ENCODE data around the gene SAMM50. TPM values are rescaled to one million over a fixed set of nuclear protein-coding genes. Genes with fewer than 3 reads are reported as not detected.

SAMM50 gene
- total and polyA plus RNA-seq, 4 donors = 19.2 to 30.1 (median 26.0) TPM

GRCh38 chr22:43921370-43921769 is 33.9 kb upstream of the SAMM50 start:
- Histone ChIP-seq H3K9me3 (ENCODE audit: control insufficient read depth in 4 of 4, low read length in 3 of 4) (no peaks in the 10 kb centered on the region), H3K4me1 (ENCODE audit: control insufficient read depth in 4 of 4, insufficient read depth in 4 of 4, low read length in 3 of 4) (peaks cover 6 to 37% (median 18%) of the 10 kb centered on the region in 4 donors), H3K36me3 (ENCODE audit: control insufficient read depth in 4 of 4, insufficient read depth in 3 of 4, low read depth in 1 of 4, low read length in 3 of 4) (no peaks in the 10 kb centered on the region), H3K27me3 (ENCODE audit: control insufficient read depth in 4 of 4, insufficient read depth in 4 of 4, low read length in 3 of 4) (no peaks in the 10 kb centered on the region), H3K4me3 (ENCODE audit: low read depth in 1 of 3, low read length in 3 of 3) (no peak overlapping the region), H3K27ac (ENCODE audit: low read depth in 1 of 2, low read length in 2 of 2) (peak overlapping the region in 1 of 2 donors; percentile 48), H3K9ac (ENCODE audit: low read depth in 1 of 2, low read length in 2 of 2) (no peak overlapping the region)
- no peak for DNase-seq (ENCODE audit: low spot score)
- 60% methylated on average over 4 of the region's 4 CpGs for WGBS
- peak in 1 of 2 donors; percentile 6 for TF ChIP-seq RXRA (IDR thresholded peaks at IDR 0.05)
- TF ChIP-seq JUND (IDR thresholded peaks at IDR 0.05) = peak in 1 of 2 donors; percentile 20
- TF ChIP-seq REST (IDR thresholded peaks at IDR 0.05) = no peak

GRCh38 chr22:43922123-43922522 is 33.1 kb upstream of the SAMM50 start:
- 86% methylated on average over 3 of the region's 3 CpGs for WGBS
- no peaks in the 10 kb centered on the region for H3K27me3 ChIP-seq (ENCODE audit: control insufficient read depth in 4 of 4, insufficient read depth in 4 of 4, low read length in 3 of 4)
- DNase-seq (ENCODE audit: low spot score) = no peak

More at GRCh38 chr22:43922123-43922522, 33.1 kb upstream of the SAMM50 start:
- Histone ChIP-seq H3K4me3 (ENCODE audit: low read depth in 1 of 3, low read length in 3 of 3) (no peak overlapping the region), H3K9ac (ENCODE audit: low read depth in 1 of 2, low read length in 2 of 2) (no peak overlapping the region), H3K36me3 (ENCODE audit: control insufficient read depth in 4 of 4, insufficient read depth in 3 of 4, low read depth in 1 of 4, low read length in 3 of 4) (peaks cover 0 to 3% (median 0%) of the 10 kb centered on the region in 4 donors), H3K27ac (ENCODE audit: low read depth in 1 of 2, low read length in 2 of 2) (no peak overlapping the region), H3K9me3 (ENCODE audit: control insufficient read depth in 4 of 4, low read length in 3 of 4) (no peaks in the 10 kb centered on the region), H3K4me1 (ENCODE audit: control insufficient read depth in 4 of 4, insufficient read depth in 4 of 4, low read length in 3 of 4) (peaks cover 8 to 44% (median 25%) of the 10 kb centered on the region in 4 donors)
- TF ChIP-seq FOXA2 (IDR thresholded peaks at IDR 0.05) (no peak), HNF4G (IDR thresholded peaks at IDR 0.05) (no peak), ATF3 (IDR thresholded peaks at IDR 0.05) (no peak), YY1 (IDR thresholded peaks at IDR 0.05) (no peak), ZBTB33 (IDR thresholded peaks at IDR 0.05) (no peak), EGR1 (IDR thresholded peaks at IDR 0.05; ENCODE audit: low read depth in 2 of 2) (no peak), NR2F2 (IDR thresholded peaks at IDR 0.05) (no peak), MAX (IDR thresholded peaks at IDR 0.05) (no peak), CTCF (IDR thresholded peaks at IDR 0.05; ENCODE audit: low read depth, low read length, missing input control) (no peak), JUND (IDR thresholded peaks at IDR 0.05) (no peak), HNF4A (conservative IDR thresholded peaks at IDR 0.05) (no peak), FOXA1 (IDR thresholded peaks at IDR 0.05) (no peak), REST (IDR thresholded peaks at IDR 0.05) (no peak), TAF1 (conservative IDR thresholded peaks at IDR 0.05) (no peak), SP1 (IDR thresholded peaks at IDR 0.05) (no peak)

All from liver (tissue), 9 donors.